Progenitor cell of endocrine pancreas (in vitro differentiated cells): Measurements from ENCODE around the gene PDE1C. TPM values are rescaled to one million over a fixed set of nuclear protein-coding genes. Genes with fewer than 3 reads are reported as not detected.

Source experiments
- DNase-seq: peaks from one replicate; pipeline ENCODE4 v3.0.0; 2021; ENCODE audit warnings: low spot score; ENCODE audit not compliant: unreplicated experiment
- H3K27ac Mint-ChIP-seq: 2 replicates; pipeline ENCODE4 v1.8.0; 2021; ENCODE audit warnings: mild to moderate bottlenecking, moderate library complexity, mixed read lengths
- H3K27me3 Mint-ChIP-seq: 2 replicates; pipeline ENCODE4 v1.8.0; 2021; ENCODE audit warnings: mixed read lengths
- H3K36me3 Mint-ChIP-seq: 2 replicates; pipeline ENCODE4 v1.8.0; 2022; ENCODE audit warnings: mixed read lengths; ENCODE audit not compliant: insufficient read depth
- H3K4me1 Mint-ChIP-seq: 2 replicates; pipeline ENCODE4 v1.8.0; 2021; ENCODE audit warnings: low read depth, mixed read lengths
- H3K4me3 Mint-ChIP-seq: 2 replicates; pipeline ENCODE4 v1.8.0; 2021; ENCODE audit warnings: low read depth, mild to moderate bottlenecking, moderate library complexity, mixed read lengths
- H3K9me3 Mint-ChIP-seq: 2 replicates; pipeline ENCODE4 v1.8.0; 2021; ENCODE audit warnings: low read depth, mixed read lengths
- total RNA-seq: library from RNA; stranded (reverse); gene quantifications from 2 replicates; pipeline ENCODE4 v1.2.1, GENCODE V29; 2021
- TF ChIP-seq, protein P1 (sequence below): fragments of 200-600 bp; sonication (generic); IDR thresholded peaks from one replicate; pipeline ENCODE4 v1.5.0; 2021; ENCODE audit warnings: antibody characterized with exemption, mild to moderate bottlenecking; ENCODE audit not compliant: unreplicated experiment

Gene PDE1C
- total RNA-seq, 1 donor from 2014 or later = 1.7 TPM

DNA sequence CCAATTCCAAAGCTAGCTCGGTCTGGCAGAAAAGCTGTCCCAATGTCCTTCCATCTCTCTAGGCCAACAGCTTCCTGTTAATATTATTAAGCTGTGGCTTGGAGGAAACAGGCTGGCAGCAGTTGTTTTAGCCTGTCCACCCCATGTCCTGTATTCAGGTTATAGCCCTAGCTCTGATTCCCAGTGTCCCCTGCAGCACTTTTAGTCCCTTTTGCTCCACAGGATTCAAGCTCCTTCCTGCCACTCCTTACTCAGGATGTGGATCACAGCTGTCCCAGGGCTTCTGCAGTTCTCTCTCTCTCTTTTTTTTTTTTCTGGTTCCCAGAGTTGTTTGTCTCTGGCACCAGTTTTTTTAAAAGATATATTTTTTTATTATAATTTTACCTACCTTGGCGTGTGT, 298.0 kb downstream of the PDE1C start:
- Mint-ChIP-seq H3K4me1 (peaks cover 15% of the 10 kb centered on the region), H3K27ac (no peak overlapping the region), H3K36me3 (no peaks in the 10 kb centered on the region), H3K9me3 (peaks cover 6% of the 10 kb centered on the region), H3K27me3 (no peaks in the 10 kb centered on the region), H3K4me3 (no peak overlapping the region)
- no peak for DNase-seq
- TF ChIP-seq, protein P1, sequence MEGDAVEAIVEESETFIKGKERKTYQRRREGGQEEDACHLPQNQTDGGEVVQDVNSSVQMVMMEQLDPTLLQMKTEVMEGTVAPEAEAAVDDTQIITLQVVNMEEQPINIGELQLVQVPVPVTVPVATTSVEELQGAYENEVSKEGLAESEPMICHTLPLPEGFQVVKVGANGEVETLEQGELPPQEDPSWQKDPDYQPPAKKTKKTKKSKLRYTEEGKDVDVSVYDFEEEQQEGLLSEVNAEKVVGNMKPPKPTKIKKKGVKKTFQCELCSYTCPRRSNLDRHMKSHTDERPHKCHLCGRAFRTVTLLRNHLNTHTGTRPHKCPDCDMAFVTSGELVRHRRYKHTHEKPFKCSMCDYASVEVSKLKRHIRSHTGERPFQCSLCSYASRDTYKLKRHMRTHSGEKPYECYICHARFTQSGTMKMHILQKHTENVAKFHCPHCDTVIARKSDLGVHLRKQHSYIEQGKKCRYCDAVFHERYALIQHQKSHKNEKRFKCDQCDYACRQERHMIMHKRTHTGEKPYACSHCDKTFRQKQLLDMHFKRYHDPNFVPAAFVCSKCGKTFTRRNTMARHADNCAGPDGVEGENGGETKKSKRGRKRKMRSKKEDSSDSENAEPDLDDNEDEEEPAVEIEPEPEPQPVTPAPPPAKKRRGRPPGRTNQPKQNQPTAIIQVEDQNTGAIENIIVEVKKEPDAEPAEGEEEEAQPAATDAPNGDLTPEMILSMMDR = no peak

GRCh38 chr7:31767686-31768358, 302.4 kb downstream of the PDE1C start:
- Mint-ChIP-seq H3K27ac (no peak overlapping the region), H3K4me1 (no peaks in the 10 kb centered on the region), H3K27me3 (no peaks in the 10 kb centered on the region), H3K36me3 (no peaks in the 10 kb centered on the region), H3K9me3 (peaks cover 6% of the 10 kb centered on the region), H3K4me3 (no peak overlapping the region)
- DNase-seq = no peak
- TF ChIP-seq, protein P1 = no peak

DNA sequence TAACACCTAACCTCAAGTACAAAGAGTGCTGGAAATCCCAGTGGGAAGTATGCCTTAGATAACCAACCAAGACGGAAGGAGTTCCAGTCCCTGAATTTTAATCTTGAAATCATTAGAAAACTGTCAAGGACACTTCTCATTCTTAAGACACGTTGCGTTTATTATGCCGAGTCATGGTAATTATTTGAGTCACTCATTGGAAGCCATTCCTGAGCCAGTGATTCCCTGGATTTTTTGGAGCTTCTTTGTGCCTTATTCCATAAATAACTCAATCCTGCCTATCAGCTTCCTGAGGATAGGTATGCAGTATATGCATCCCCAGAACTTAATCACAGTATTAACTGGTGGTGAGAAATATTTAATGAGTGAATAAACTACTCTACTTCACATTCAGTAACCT, 305.7 kb downstream of the PDE1C start:
- no peak for DNase-seq
- Mint-ChIP-seq H3K27me3 (no peaks in the 10 kb centered on the region), H3K4me3 (no peak overlapping the region), H3K27ac (no peak overlapping the region), H3K36me3 (no peaks in the 10 kb centered on the region), H3K4me1 (no peaks in the 10 kb centered on the region), H3K9me3 (peaks cover 3% of the 10 kb centered on the region)
- TF ChIP-seq, protein P1 = no peak

- peaks cover 2% of the 10 kb centered on the region for H3K9me3 Mint-ChIP-seq
- H3K27ac Mint-ChIP-seq = no peak overlapping the region
- TF ChIP-seq, protein P1 = peak; percentile 39
- H3K4me1 Mint-ChIP-seq = no peaks in the 10 kb centered on the region
- H3K27me3 Mint-ChIP-seq = no peaks in the 10 kb centered on the region
- H3K4me3 Mint-ChIP-seq = no peak overlapping the region
- no peak for DNase-seq
- H3K36me3 Mint-ChIP-seq = no peaks in the 10 kb centered on the region
These were observed 306.7 kb downstream of the PDE1C start for GRCh38 chr7:31763548-31763947.

DNA sequence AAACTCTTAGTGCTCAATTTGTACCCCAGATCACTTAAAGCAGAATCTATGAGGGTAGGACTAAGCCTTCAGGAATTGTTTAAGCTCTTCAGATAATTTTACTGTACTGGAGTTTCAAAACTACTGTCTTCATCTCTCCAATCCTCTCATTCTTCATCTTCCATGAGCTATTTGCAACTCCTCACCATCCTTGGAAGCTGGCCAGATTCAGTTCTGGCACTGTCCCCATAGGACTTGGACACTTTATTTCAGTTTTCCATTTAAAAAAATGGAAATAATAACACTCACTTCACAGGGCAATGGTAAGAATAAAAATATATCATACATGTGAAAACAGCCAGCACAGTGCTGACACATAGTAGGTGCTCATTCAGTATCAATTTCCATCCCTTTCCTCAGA, 308.6 kb downstream of the PDE1C start:
- no peak overlapping the region for H3K4me3 Mint-ChIP-seq
- H3K27me3 Mint-ChIP-seq = no peaks in the 10 kb centered on the region
- no peaks in the 10 kb centered on the region for H3K36me3 Mint-ChIP-seq
- TF ChIP-seq, protein P1 = no peak
- no peaks in the 10 kb centered on the region for H3K4me1 Mint-ChIP-seq
- no peak overlapping the region for H3K27ac Mint-ChIP-seq
- DNase-seq = no peak
- no peaks in the 10 kb centered on the region for H3K9me3 Mint-ChIP-seq
